Kidney (tissue), 14 donors: ENCODE results near the gene DDIAS. TPM values are rescaled to one million over a fixed set of nuclear protein-coding genes. Genes with fewer than 3 reads are reported as not detected.
"Not testable (repeated sequence)": the region's sequence is repeated elsewhere in the genome, so short reads cannot be mapped to it uniquely, and the experiment has no call there.

Experiments used
- DNase-seq, 5 donors: peaks; one replicate each; pipeline ENCODE4 v3.0.0-alpha.2; 2013 to 2020
- FAIRE-seq: peaks from 2 replicates; lab custom pipeline; 2012; peaks lifted over from hg19 to GRCh38; lab: Jason Lieb, UNC
- H3K27ac ChIP-seq, 2 donors: one replicate each; pipeline ENCODE4 v1.7.0; 2013; ENCODE audit warnings: low read depth in 2 of 2, low read length in 2 of 2, inconsistent platforms in 1 of 2
- H3K27me3 ChIP-seq: one replicate; pipeline ENCODE4 v1.7.1; 2013; ENCODE audit warnings: low read length, inconsistent platforms; ENCODE audit not compliant: control insufficient read depth, insufficient read depth
- H3K36me3 ChIP-seq, 3 donors: one replicate each; pipeline versions ENCODE4 v1.7.0 to v1.7.1; 2013; ENCODE audit warnings: low read length in 3 of 3, control low read depth in 1 of 3, inconsistent platforms in 1 of 3; ENCODE audit not compliant: insufficient read depth in 3 of 3, control insufficient read depth in 2 of 3
- H3K4me1 ChIP-seq, 3 donors: one replicate each; pipeline versions ENCODE4 v1.7.0 to v1.7.1; 2013; ENCODE audit warnings: low read length in 3 of 3, inconsistent platforms in 1 of 3, low read depth in 1 of 3; ENCODE audit not compliant: control insufficient read depth in 2 of 3, insufficient read depth in 2 of 3
- H3K4me3 ChIP-seq, 3 donors: one replicate each; pipeline versions ENCODE4 v1.7.0 to v1.8.1; 2013; ENCODE audit warnings: low read length in 3 of 3, control low read depth in 1 of 3, inconsistent platforms in 1 of 3
- H3K9ac ChIP-seq, 3 donors: one replicate each; pipeline versions ENCODE4 v1.7.0 to v1.7.1; 2013; ENCODE audit warnings: low read length in 3 of 3, control low read depth in 1 of 3, inconsistent platforms in 1 of 3
- H3K9me3 ChIP-seq, 3 donors: one replicate each; pipeline versions ENCODE4 v1.7.0 to v1.7.1; 2013; ENCODE audit warnings: low read length in 3 of 3, control low read depth in 1 of 3, inconsistent platforms in 1 of 3; ENCODE audit not compliant: control insufficient read depth in 2 of 3, insufficient read depth in 1 of 3
- intact Hi-C: fragments of 100-400 bp; cut with DNase I; formaldehyde crosslinking; loops from one replicate; pipeline ENCODE4 v1.11.1; 2022
- polyA plus RNA-seq: library from polyadenylated mRNA; stranded (reverse); fragments of 350-450 nt; fragmentation: Illumina TruSeq; extraction: RNeasy Lipid Tissue Mini Kit (QIAGEN cat#74804); gene quantifications from one replicate; pipeline ENCODE4 v1.2.3, GENCODE V29; 2014; ENCODE audit warnings: low read depth, low replicate concordance; ENCODE audit not compliant: insufficient read depth
- total RNA-seq: library from RNA; stranded (reverse); fragmentation: NEBNext Ultra II Directional; extraction: Animal tissue kit (Norgen Biotek cat#: 25700); gene quantifications from one replicate; pipeline ENCODE4 v1.2.1, GENCODE V29; 2021
- TF ChIP-seq, protein P1 (sequence below): IDR thresholded peaks from 3 replicates; pipeline ENCODE4 v1.5.1; 2012; ENCODE audit warnings: mild to moderate bottlenecking, moderate library complexity, borderline replicate concordance; ENCODE audit not compliant: insufficient read depth; ENCODE audit errors: extremely low read depth
- donor health status: control.
- donor health status: control.
- donor health status: control.
- donor health status: control.
- donor health status: control.
- donor health status: DM: yes; HTN: yes; CAD: no.
- donor health status: Normal renal cell carcinoma (clear cell type).

Gene DDIAS
- total and polyA plus RNA-seq, 2 donors from 2014 or later: 0.19 to 1.4 TPM

DNA sequence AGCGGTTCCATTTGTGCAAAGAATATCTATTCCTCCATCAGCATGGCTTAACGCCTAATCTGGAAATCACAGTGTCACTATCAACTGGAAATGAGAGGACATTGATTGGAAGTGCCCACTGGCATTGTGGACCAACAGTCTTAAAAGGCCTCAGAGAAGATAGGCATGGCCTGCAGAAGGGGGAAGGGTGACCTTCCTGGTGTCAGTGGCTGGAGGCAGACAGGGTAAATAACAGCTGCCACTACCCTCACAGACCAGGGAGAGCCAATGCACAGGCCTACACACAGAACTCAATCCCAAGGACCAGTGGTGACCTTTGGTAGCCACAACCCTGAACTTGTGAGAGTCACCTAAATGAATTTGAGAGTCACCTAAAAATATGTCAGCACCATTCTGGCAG lies 36.0 kb downstream of the DDIAS start:
- Histone ChIP-seq H3K9me3 (no peaks in the 10 kb centered on the region), H3K9ac (no peak overlapping the region), H3K27me3 (no peaks in the 10 kb centered on the region), H3K36me3 (no peaks in the 10 kb centered on the region), H3K4me1 (no peaks in the 10 kb centered on the region), H3K4me3 (no peak overlapping the region), H3K27ac (no peak overlapping the region)
- FAIRE-seq (no peak), DNase-seq (no peak)
- intact Hi-C loops: no loop called here
- TF ChIP-seq, protein P1, sequence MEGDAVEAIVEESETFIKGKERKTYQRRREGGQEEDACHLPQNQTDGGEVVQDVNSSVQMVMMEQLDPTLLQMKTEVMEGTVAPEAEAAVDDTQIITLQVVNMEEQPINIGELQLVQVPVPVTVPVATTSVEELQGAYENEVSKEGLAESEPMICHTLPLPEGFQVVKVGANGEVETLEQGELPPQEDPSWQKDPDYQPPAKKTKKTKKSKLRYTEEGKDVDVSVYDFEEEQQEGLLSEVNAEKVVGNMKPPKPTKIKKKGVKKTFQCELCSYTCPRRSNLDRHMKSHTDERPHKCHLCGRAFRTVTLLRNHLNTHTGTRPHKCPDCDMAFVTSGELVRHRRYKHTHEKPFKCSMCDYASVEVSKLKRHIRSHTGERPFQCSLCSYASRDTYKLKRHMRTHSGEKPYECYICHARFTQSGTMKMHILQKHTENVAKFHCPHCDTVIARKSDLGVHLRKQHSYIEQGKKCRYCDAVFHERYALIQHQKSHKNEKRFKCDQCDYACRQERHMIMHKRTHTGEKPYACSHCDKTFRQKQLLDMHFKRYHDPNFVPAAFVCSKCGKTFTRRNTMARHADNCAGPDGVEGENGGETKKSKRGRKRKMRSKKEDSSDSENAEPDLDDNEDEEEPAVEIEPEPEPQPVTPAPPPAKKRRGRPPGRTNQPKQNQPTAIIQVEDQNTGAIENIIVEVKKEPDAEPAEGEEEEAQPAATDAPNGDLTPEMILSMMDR: no peak

DNA sequence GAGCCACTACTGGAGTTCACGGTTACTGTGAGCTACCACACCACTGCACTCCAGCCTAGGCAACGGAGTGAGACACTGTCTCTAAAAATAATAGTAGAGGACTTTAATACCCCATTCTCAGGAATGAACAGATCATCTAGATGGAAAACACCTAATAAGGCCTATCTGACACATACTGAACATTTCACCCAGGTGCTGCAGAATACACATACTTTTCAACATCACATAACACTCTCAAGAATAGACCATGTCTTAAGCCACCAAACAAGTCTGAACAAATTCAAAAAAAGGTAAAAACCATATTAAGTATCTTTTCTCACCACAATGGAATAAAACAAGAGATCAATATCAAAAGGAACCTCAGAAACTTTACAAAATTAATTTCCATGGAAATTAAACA lies 37.9 kb downstream of the DDIAS start:
- Histone ChIP-seq H3K9ac (no peak overlapping the region), H3K27ac (no peak overlapping the region), H3K27me3 (no peaks in the 10 kb centered on the region), H3K36me3 (no peaks in the 10 kb centered on the region), H3K9me3 (no peaks in the 10 kb centered on the region), H3K4me3 (no peak overlapping the region), H3K4me1 (no peaks in the 10 kb centered on the region)
- TF ChIP-seq, protein P1: no peak
- intact Hi-C loops: no loop called here
- no peak for FAIRE-seq
- DNase-seq: no peak

DNA sequence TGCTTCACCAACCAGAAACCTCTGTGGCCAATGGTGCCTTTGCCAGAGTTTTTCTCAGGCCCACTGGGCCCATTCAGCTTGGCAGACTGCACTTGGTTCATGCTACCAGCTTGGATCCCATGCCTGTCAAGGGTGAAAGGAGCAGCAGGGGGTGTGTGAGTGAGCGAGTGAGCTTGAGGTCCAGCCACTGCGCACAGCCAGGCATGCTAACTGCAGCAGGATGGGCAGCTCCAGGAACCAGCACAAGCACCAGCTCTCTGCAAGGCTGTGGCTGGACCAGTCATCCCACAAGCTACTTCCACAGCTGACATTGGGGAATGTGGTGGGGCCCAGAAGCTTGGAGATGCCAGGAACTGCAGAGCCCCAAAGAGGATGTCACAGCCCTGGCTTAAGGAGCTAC lies 40.8 kb downstream of the DDIAS start:
- no peak overlapping the region for H3K4me3 ChIP-seq
- no peak for DNase-seq
- no peaks in the 10 kb centered on the region for H3K4me1 ChIP-seq
- no peak for FAIRE-seq
- H3K9me3 ChIP-seq: no peaks in the 10 kb centered on the region
- H3K27ac ChIP-seq: no peak overlapping the region
- H3K36me3 ChIP-seq: no peaks in the 10 kb centered on the region
- intact Hi-C loops: no loop called here
- TF ChIP-seq, protein P1: no peak
- H3K27me3 ChIP-seq: no peaks in the 10 kb centered on the region
- H3K9ac ChIP-seq: no peak overlapping the region

DNA sequence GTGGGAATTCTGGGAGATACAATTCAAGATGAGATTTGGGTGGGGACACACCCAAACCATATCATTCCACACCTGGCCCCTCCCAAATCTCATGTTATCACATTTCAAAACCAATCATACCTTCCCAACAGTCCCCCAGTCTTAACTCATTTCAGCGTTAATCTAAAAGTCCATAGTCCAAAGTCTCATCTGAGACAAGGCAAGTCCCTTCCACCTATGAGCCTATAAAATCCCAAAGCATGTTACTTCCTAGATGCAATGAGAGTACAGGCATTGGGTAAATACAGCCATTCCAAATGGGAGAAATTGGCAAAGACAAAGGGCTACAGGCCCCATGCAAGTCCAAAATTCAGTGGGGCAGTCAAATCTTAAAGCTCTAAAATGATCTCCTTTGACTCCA lies 41.9 kb downstream of the DDIAS start:
- H3K27me3 ChIP-seq, H3K36me3 ChIP-seq, H3K4me1 ChIP-seq, H3K9me3 ChIP-seq, intact Hi-C loops, H3K4me3 ChIP-seq, H3K27ac ChIP-seq, FAIRE-seq, DNase-seq, H3K9ac ChIP-seq: not testable (repeated sequence)
